H1 (cell line): ENCODE results near the gene ADAM19.

Experiments
- CEBPB ChIP-seq: IDR thresholded peaks from 2 replicates; pipeline ENCODE4 v1.6.1; 2012; ENCODE audit warnings: low read depth, low read length
- CREB1 ChIP-seq: IDR thresholded peaks from 2 replicates; pipeline ENCODE4 v1.6.1; 2012; ENCODE audit warnings: inconsistent platforms
- EP300 ChIP-seq, 2 experiments: IDR thresholded peaks; 1 replicate in 1 of 2; 2 replicates in 1 of 2; pipeline ENCODE4 v1.6.1; 2011 to 2012; ENCODE audit warnings: low read depth in 2 of 2, low read length in 2 of 2, mild to moderate bottlenecking in 2 of 2, borderline replicate concordance in 1 of 2, inconsistent platforms in 1 of 2, moderate library complexity in 1 of 2
- EZH2 ChIP-seq: fragments of 200-600 bp; sonication (generic); IDR thresholded peaks from 2 replicates; pipeline ENCODE4 v1.7.1; 2012; ENCODE audit warnings: low read depth, mild to moderate bottlenecking, moderate library complexity, low read length, inconsistent platforms; ENCODE audit not compliant: severe bottlenecking
- HDAC2 ChIP-seq, 2 experiments: fragments of 300-600 bp in 1 of 2; sonication (generic) in 1 of 2; IDR thresholded peaks; 2 replicates each; pipeline ENCODE4 v1.6.1; 2011 to 2012; ENCODE audit warnings: low read depth in 2 of 2, low read length in 2 of 2, mild to moderate bottlenecking in 2 of 2, moderate library complexity in 2 of 2, borderline replicate concordance in 1 of 2, inconsistent platforms in 1 of 2
- HDAC6 ChIP-seq: IDR thresholded peaks from one replicate; pipeline ENCODE4 v1.7.1; 2012; ENCODE audit warnings: low read depth, mild to moderate bottlenecking, inconsistent platforms, low read length, moderate library complexity
- POLR2A ChIP-seq, 2 experiments: IDR thresholded peaks; 1 replicate in 1 of 2; 2 replicates in 1 of 2; pipeline ENCODE4 v1.6.1; 2011; ENCODE audit warnings: low read depth in 2 of 2, low read length in 2 of 2, mild to moderate bottlenecking in 2 of 2; ENCODE audit errors: control extremely low read depth in 1 of 2
- POLR2AphosphoS5 ChIP-seq: IDR thresholded peaks from 2 replicates; pipeline ENCODE4 v1.6.1; 2011; ENCODE audit warnings: low read depth, low read length
- RFX5 ChIP-seq: IDR thresholded peaks from 2 replicates; pipeline ENCODE4 v1.6.1; 2011; ENCODE audit warnings: low read depth, low read length, improper control_type of control experiment, borderline replicate concordance
- SIN3A ChIP-seq, 2 experiments: IDR thresholded peaks in 1 of 2; conservative IDR thresholded peaks in 1 of 2; 2 replicates each; pipeline ENCODE4 v1.6.1; 2011 to 2012; ENCODE audit warnings: low read length in 2 of 2, improper control_type of control experiment in 1 of 2, low read depth in 1 of 2, mild to moderate bottlenecking in 1 of 2
- SUZ12 ChIP-seq: fragments of 200-600 bp; sonication (generic); IDR thresholded peaks from 2 replicates; pipeline ENCODE4 v1.6.1; 2012; ENCODE audit warnings: mild to moderate bottlenecking, inconsistent platforms, low read length, moderate library complexity, mixed read lengths
- TAF1 ChIP-seq: IDR thresholded peaks from 2 replicates; pipeline ENCODE4 v1.6.1; 2011; ENCODE audit warnings: mild to moderate bottlenecking, low read depth, low read length
- TAF7 ChIP-seq: optimal IDR thresholded peaks from 2 replicates; pipeline ENCODE3; 2011; ENCODE audit warnings: low read depth, mild to moderate bottlenecking, inconsistent platforms, low read length, moderate library complexity, borderline replicate concordance
- TF ChIP-seq, protein P1 (sequence below), 3 experiments: IDR thresholded peaks; 1 replicate in 2 of 3; 2 replicates in 1 of 3; pipeline versions ENCODE4 v1.5.1 to v1.6.1; 2011; ENCODE audit warnings: low read length in 3 of 3, mild to moderate bottlenecking in 3 of 3, inconsistent platforms in 2 of 3, low read depth in 1 of 3, moderate library complexity in 1 of 3; ENCODE audit not compliant: insufficient read depth in 1 of 3; ENCODE audit errors: control extremely low read depth in 1 of 3

DNA sequence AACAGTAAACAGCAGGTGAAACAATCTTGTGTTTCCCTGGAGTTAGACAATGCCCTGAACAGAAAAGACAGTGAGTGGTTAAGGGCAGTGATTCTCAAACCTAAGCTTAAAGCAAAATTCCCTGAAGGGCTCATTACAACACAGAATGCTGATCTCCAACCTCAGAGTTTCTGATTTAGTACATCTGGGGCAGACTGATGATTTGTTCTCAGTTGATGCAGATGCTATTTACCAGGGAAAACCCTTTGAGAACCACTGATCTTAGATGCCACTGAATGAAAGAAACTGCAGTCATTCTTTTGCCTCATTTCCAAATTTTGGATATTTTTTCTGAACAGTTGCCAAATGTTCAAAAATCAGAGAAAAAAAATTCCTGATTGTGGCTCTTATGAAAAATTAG, 18.7 kb upstream of the ADAM19 start:
- no peak for TF ChIP-seq TAF7
- TF ChIP-seq EZH2 = no peak
- no peak for TF ChIP-seq SUZ12
- TF ChIP-seq SIN3A (conservative IDR thresholded peaks at IDR 0.05 in 1 of 2, IDR thresholded peaks at IDR 0.05 in 1 of 2; ENCODE audit: low read depth in 1 of 2, low read length in 2 of 2) = no peak
- TF ChIP-seq CEBPB = no peak
- TF ChIP-seq POLR2A (IDR thresholded peaks at IDR 0.05; ENCODE audit: control extremely low read depth in 1 of 2, low read depth in 2 of 2, low read length in 2 of 2) = no peak
- TF ChIP-seq, protein P1, sequence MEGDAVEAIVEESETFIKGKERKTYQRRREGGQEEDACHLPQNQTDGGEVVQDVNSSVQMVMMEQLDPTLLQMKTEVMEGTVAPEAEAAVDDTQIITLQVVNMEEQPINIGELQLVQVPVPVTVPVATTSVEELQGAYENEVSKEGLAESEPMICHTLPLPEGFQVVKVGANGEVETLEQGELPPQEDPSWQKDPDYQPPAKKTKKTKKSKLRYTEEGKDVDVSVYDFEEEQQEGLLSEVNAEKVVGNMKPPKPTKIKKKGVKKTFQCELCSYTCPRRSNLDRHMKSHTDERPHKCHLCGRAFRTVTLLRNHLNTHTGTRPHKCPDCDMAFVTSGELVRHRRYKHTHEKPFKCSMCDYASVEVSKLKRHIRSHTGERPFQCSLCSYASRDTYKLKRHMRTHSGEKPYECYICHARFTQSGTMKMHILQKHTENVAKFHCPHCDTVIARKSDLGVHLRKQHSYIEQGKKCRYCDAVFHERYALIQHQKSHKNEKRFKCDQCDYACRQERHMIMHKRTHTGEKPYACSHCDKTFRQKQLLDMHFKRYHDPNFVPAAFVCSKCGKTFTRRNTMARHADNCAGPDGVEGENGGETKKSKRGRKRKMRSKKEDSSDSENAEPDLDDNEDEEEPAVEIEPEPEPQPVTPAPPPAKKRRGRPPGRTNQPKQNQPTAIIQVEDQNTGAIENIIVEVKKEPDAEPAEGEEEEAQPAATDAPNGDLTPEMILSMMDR (IDR thresholded peaks at IDR 0.05; ENCODE audit: control extremely low read depth in 1 of 3, insufficient read depth in 1 of 3, low read depth in 1 of 3, low read length in 3 of 3) = no peak
- TF ChIP-seq EP300 (IDR thresholded peaks at IDR 0.05; ENCODE audit: borderline replicate concordance in 1 of 2, low read depth in 2 of 2, low read length in 2 of 2) = no peak
- no peak for TF ChIP-seq TAF1
- no peak for TF ChIP-seq HDAC6
- no peak for TF ChIP-seq POLR2AphosphoS5
- TF ChIP-seq CREB1 = no peak
- TF ChIP-seq RFX5 = no peak
- no peak for TF ChIP-seq HDAC2 (IDR thresholded peaks at IDR 0.05; ENCODE audit: borderline replicate concordance in 1 of 2, low read depth in 2 of 2, low read length in 2 of 2)
